GM13977 (cell line): ENCODE results near the gene C18orf63.

ENCODE experiments used
- DNase-seq: peaks from one replicate; pipeline ENCODE4 v3.0.0; 2012; ENCODE audit warnings: low spot score
- CTCF ChIP-seq: IDR thresholded peaks from 2 replicates; pipeline ENCODE4 v1.5.1; 2012; ENCODE audit warnings: mild to moderate bottlenecking, control low read depth; ENCODE audit not compliant: insufficient read depth; ENCODE audit errors: extremely low read depth, missing control alignments
- in situ Hi-C: fragments of 300-500 bp; cut with MboI; formaldehyde crosslinking; loops from one replicate; pipeline ENCODE4 v1.12.0; 2022; ENCODE audit warnings: low sequenced_read_pairs, low pct_unique_long_range_greater_than_20kb, mixed read lengths, inconsistent platforms; ENCODE audit not compliant: unreplicated experiment

The C18orf63 gene

DNA sequence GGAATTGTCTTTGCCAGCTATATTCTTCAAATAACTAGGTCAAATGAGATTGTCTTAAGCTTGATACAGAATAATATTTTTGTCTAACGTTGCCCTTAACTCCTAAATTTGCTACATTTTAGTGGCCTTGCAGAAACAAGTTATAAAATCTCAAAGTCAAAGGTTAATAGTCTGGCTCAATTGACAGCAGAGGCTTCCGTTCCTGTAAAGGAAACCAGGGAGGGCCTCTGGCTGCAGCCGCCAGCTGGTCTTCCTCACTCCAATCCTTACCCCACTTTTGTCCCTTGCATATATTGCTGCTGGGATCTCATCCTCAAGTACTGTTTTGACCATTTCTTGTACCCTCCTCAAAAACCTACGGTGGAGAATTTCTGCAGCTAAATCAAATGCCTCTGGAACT lies 40.9 kb upstream of the C18orf63 start:
- no peak for DNase-seq
- TF ChIP-seq CTCF: no peak
- in situ Hi-C loops: no loop called here

- TF ChIP-seq CTCF: no peak
- no peak for DNase-seq
- in situ Hi-C loops: no loop called here
These were observed 39.9 kb upstream of the C18orf63 start for GRCh38 chr18:74275736-74276135.

- no peak for DNase-seq
- TF ChIP-seq CTCF: no peak
- in situ Hi-C loops: no loop called here
These were observed 39.0 kb upstream of the C18orf63 start for GRCh38 chr18:74276609-74277008.

- no peak for DNase-seq
- in situ Hi-C loops: no loop called here
- TF ChIP-seq CTCF: no peak
These were observed 38.3 kb upstream of the C18orf63 start for GRCh38 chr18:74277296-74277695.

- DNase-seq: no peak
- TF ChIP-seq CTCF: no peak
- in situ Hi-C loops: no loop called here
These were observed 37.6 kb upstream of the C18orf63 start for GRCh38 chr18:74278058-74278457.

- in situ Hi-C loops: no loop called here
- no peak for TF ChIP-seq CTCF
- DNase-seq: no peak
These were observed 36.7 kb upstream of the C18orf63 start for GRCh38 chr18:74278983-74279382.

GRCh38 chr18:74281011-74281979 lies 34.3 kb upstream of the C18orf63 start:
- no peak for DNase-seq

More at GRCh38 chr18:74281011-74281979, 34.3 kb upstream of the C18orf63 start:
- TF ChIP-seq CTCF: no peak
- in situ Hi-C loops: no loop called here
